Measurements from ENCODE around the gene IL1RL1. TPM values are rescaled to one million over a fixed set of nuclear protein-coding genes. Genes with fewer than 3 reads are reported as not detected.

Gene IL1RL1
- polyA plus RNA-seq, 1 of the 3 experiments (the other 2 are of a cell fraction): not detected

DNA sequence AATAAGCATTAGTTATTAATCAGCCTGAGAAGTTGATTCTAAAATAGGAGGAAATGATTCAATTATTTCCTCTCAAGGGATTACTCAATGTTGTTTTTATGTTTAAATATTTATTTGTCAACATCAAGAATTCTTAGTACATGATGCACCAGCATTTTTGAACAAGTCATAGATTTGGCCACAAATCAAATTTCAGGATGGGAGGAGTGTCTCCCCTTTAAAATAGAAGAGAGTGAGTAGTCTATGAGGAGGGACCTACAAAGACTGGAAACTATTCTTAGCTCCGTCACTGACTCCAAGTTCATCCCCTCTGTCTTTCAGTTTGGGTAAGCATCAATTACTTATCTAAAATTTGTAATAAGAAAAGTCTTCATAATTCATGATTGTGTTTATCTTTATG is 25.6 kb downstream of the IL1RL1 start:
- H3K27me3 ChIP-seq (ENCODE audit: insufficient read depth): peaks cover 12% of the 10 kb centered on the region; the same call in 1 of the 2 replicates
- TF ChIP-seq RXRA (IDR thresholded peaks at IDR 0.05; ENCODE audit: borderline replicate concordance, low read depth) (no peak), MEF2A (IDR thresholded peaks at IDR 0.05; ENCODE audit: borderline replicate concordance, low read depth) (no peak), NFIC (IDR thresholded peaks at IDR 0.05; ENCODE audit: borderline replicate concordance) (no peak), RAD21 (IDR thresholded peaks at IDR 0.05; ENCODE audit: low read length) (no peak), EP300 (IDR thresholded peaks at IDR 0.05; ENCODE audit: borderline replicate concordance in 1 of 2, low read depth in 1 of 2, low read length in 1 of 2) (no peak), FOSL2 (IDR thresholded peaks at IDR 0.05; ENCODE audit: borderline replicate concordance, low read depth) (no peak), GABPA (IDR thresholded peaks at IDR 0.05; ENCODE audit: low read depth) (no peak), SMC3 (IDR thresholded peaks at IDR 0.05; ENCODE audit: low read depth, low read length) (no peak), FOXM1 (IDR thresholded peaks at IDR 0.05; ENCODE audit: low read depth) (no peak), MXI1 (IDR thresholded peaks at IDR 0.05; ENCODE audit: low read depth, low read length) (no peak), NRF1 (IDR thresholded peaks at IDR 0.05; ENCODE audit: low read depth, low read length) (no peak), TAF1 (IDR thresholded peaks at IDR 0.05; ENCODE audit: borderline replicate concordance, low read depth, low read length) (no peak), FOXJ3 (CRISPR knock-in tag; IDR thresholded peaks at IDR 0.05) (no peak)
- TF ChIP-seq, protein P1, sequence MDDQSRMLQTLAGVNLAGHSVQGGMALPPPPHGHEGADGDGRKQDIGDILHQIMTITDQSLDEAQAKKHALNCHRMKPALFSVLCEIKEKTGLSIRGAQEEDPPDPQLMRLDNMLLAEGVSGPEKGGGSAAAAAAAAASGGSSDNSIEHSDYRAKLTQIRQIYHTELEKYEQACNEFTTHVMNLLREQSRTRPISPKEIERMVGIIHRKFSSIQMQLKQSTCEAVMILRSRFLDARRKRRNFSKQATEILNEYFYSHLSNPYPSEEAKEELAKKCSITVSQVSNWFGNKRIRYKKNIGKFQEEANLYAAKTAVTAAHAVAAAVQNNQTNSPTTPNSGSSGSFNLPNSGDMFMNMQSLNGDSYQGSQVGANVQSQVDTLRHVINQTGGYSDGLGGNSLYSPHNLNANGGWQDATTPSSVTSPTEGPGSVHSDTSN (IDR thresholded peaks at IDR 0.05): no peak
- TF ChIP-seq, protein P2, sequence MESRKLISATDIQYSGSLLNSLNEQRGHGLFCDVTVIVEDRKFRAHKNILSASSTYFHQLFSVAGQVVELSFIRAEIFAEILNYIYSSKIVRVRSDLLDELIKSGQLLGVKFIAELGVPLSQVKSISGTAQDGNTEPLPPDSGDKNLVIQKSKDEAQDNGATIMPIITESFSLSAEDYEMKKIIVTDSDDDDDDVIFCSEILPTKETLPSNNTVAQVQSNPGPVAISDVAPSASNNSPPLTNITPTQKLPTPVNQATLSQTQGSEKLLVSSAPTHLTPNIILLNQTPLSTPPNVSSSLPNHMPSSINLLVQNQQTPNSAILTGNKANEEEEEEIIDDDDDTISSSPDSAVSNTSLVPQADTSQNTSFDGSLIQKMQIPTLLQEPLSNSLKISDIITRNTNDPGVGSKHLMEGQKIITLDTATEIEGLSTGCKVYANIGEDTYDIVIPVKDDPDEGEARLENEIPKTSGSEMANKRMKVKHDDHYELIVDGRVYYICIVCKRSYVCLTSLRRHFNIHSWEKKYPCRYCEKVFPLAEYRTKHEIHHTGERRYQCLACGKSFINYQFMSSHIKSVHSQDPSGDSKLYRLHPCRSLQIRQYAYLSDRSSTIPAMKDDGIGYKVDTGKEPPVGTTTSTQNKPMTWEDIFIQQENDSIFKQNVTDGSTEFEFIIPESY (IDR thresholded peaks at IDR 0.05; ENCODE audit: borderline replicate concordance, low read depth): no peak

More for the DNA sequence above, 25.6 kb downstream of the IL1RL1 start:
- Histone ChIP-seq H3K9ac (no peak overlapping the region), H3K9me2 (no peaks in the 10 kb centered on the region), H3K4me2 (no peak overlapping the region), H3K4me1 (ENCODE audit: control insufficient read depth in 1 of 2, insufficient read depth in 2 of 2, low read depth in 1 of 2, low read length in 1 of 2) (no peaks in the 10 kb centered on the region), H3K79me2 (ENCODE audit: insufficient read depth) (no peaks in the 10 kb centered on the region), H3F3A (replicated peaks; ENCODE audit: insufficient read depth) (no peaks in the 10 kb centered on the region), H3K4me3 (ENCODE audit: low read depth in 2 of 2, low read length in 1 of 2) (no peak overlapping the region), H4K20me1 (ENCODE audit: insufficient read depth) (no peaks in the 10 kb centered on the region), H3K36me3 (replicated peaks in 1 of 2; ENCODE audit: control insufficient read depth in 1 of 2, insufficient read depth in 2 of 2, low read length in 1 of 2) (no peaks in the 10 kb centered on the region), H3K9me3 (no peaks in the 10 kb centered on the region), H2AFZ (ENCODE audit: low read depth) (no peak overlapping the region), H3K27ac (ENCODE audit: low read depth in 2 of 2, low read length in 1 of 2) (no peak overlapping the region)
- 3% methylated on average over 1 of the region's 1 CpG for WGBS (ENCODE audit: low lambda C conversion rate)
- CTCF ChIA-PET: interaction anchor here (2.2 kb wide), 1 partner anchor 19 kb away, joined by 6 read pairs; the partner anchor contains the start of gene IL18R1
- POLR2A ChIA-PET: no interaction called here
- no peak for DNase-seq

All from SK-N-SH (cell line).